ENCODE measurements around the gene ZNF445.
A peak's percentile ranks its signal among the peaks of the same experiment; 100 is the strongest.
"Not testable (repeated sequence)": the region's sequence is repeated elsewhere in the genome, so short reads cannot be mapped to it uniquely, and the experiment has no call there.

The ZNF445 gene

GRCh38 chr3:44477312-44478030 is at the start of gene ZNF445:
Gene ZNF445, minus strand, starts transcription at chr3:44477670. Its CDS starts 22,121 bp downstream, at chr3:44455549.
- DNase-seq (ENCODE audit: low read depth, low spot score) = peak; percentile 18

GRCh38 chr3:44525060-44525459 is 47.6 kb upstream of the ZNF445 start:
- DNase-seq (ENCODE audit: low read depth, low spot score) = no peak

- no peak for DNase-seq (ENCODE audit: low read depth, low spot score)
These were observed 45.0 kb upstream of the ZNF445 start for GRCh38 chr3:44522494-44522933.

- DNase-seq (ENCODE audit: low read depth, low spot score) = no peak
These were observed 44.3 kb upstream of the ZNF445 start for GRCh38 chr3:44521721-44522120.

- no peak for DNase-seq (ENCODE audit: low read depth, low spot score)
These were observed 41.3 kb upstream of the ZNF445 start for GRCh38 chr3:44518782-44519156.

GRCh38 chr3:44516230-44516629 is 38.8 kb upstream of the ZNF445 start:
- no peak for DNase-seq (ENCODE audit: low read depth, low spot score)

- DNase-seq (ENCODE audit: low read depth, low spot score) = no peak
These were observed 36.0 kb upstream of the ZNF445 start for GRCh38 chr3:44513513-44513912.

- DNase-seq (ENCODE audit: low read depth, low spot score) = no peak
These were observed 33.7 kb upstream of the ZNF445 start for GRCh38 chr3:44511238-44511566.

GRCh38 chr3:44510000-44510368 is 32.5 kb upstream of the ZNF445 start:
- DNase-seq (ENCODE audit: low read depth, low spot score) = no peak

- DNase-seq (ENCODE audit: low read depth, low spot score) = no peak
These were observed 32.0 kb upstream of the ZNF445 start for GRCh38 chr3:44509393-44509921.

GRCh38 chr3:44506961-44507360 is 29.5 kb upstream of the ZNF445 start:
- no peak for DNase-seq (ENCODE audit: low read depth, low spot score)

- DNase-seq (ENCODE audit: low read depth, low spot score) = no peak
These were observed 29.1 kb upstream of the ZNF445 start for GRCh38 chr3:44506556-44506955.

GRCh38 chr3:44504566-44504965 is 27.1 kb upstream of the ZNF445 start:
- no peak for DNase-seq (ENCODE audit: low read depth, low spot score)

GRCh38 chr3:44503178-44503577 is 25.7 kb upstream of the ZNF445 start:
- DNase-seq (ENCODE audit: low read depth, low spot score) = not testable (repeated sequence)

GRCh38 chr3:44501971-44502370 is 24.5 kb upstream of the ZNF445 start:
- no peak for DNase-seq (ENCODE audit: low read depth, low spot score)

- not testable (repeated sequence) for DNase-seq (ENCODE audit: low read depth, low spot score)
These were observed 22.4 kb upstream of the ZNF445 start for GRCh38 chr3:44499899-44500168.

- no peak for DNase-seq (ENCODE audit: low read depth, low spot score)
These were observed 21.9 kb upstream of the ZNF445 start for GRCh38 chr3:44499149-44499898.

GRCh38 chr3:44495636-44496415 is 18.4 kb upstream of the ZNF445 start:
- DNase-seq (ENCODE audit: low read depth, low spot score) = no peak

- no peak for DNase-seq (ENCODE audit: low read depth, low spot score)
These were observed 15.0 kb upstream of the ZNF445 start for GRCh38 chr3:44492496-44492895.

GRCh38 chr3:44482721-44483120 is 5.3 kb upstream of the ZNF445 start:
- no peak for DNase-seq (ENCODE audit: low read depth, low spot score)

- DNase-seq (ENCODE audit: low read depth, low spot score) = no peak
These were observed 1.2 kb upstream of the ZNF445 start for GRCh38 chr3:44478606-44479094.

- DNase-seq (ENCODE audit: low read depth, low spot score) = no peak
These were observed 592 bp upstream of the ZNF445 start for GRCh38 chr3:44478055-44478468.

All from brain pericyte (primary cell).